Pulmonary artery endothelial cell (primary cell): ENCODE data around the gene PTPRR. TPM values are rescaled to one million over a fixed set of nuclear protein-coding genes. Genes with fewer than 3 reads are reported as not detected.
A peak's percentile ranks its signal among the peaks of the same experiment; 100 is the strongest.

Source experiments
- DNase-seq: peaks from one replicate; pipeline ENCODE4 v3.0.0-alpha.2; 2011; ENCODE audit warnings: low read depth, low spot score
- total RNA-seq: library from RNA; depleted of rRNA; stranded (reverse); fragments of >200 nt; gene quantifications from 2 replicates; pipeline ENCODE4 v1.2.3, GENCODE V29; 2014

The PTPRR gene
- total RNA-seq, 1 donor from 2014 or later, result 0.66 TPM

- no peak for DNase-seq
These were observed 311.3 kb downstream of the PTPRR start for GRCh38 chr12:70609203-70609602.

GRCh38 chr12:70608184-70608583, 312.4 kb downstream of the PTPRR start:
- no peak for DNase-seq

GRCh38 chr12:70607107-70607506, 313.4 kb downstream of the PTPRR start:
- no peak for DNase-seq

- peak; percentile 39 for DNase-seq
These were observed 314.6 kb downstream of the PTPRR start for GRCh38 chr12:70605976-70606375.

GRCh38 chr12:70604662-70605061, 315.9 kb downstream of the PTPRR start:
- DNase-seq, result no peak

- DNase-seq, result no peak
These were observed 317.5 kb downstream of the PTPRR start for GRCh38 chr12:70603044-70603443.

GRCh38 chr12:70598467-70599193, 321.9 kb downstream of the PTPRR start:
- DNase-seq, result peak; percentile 88

GRCh38 chr12:70592664-70593063, 327.9 kb downstream of the PTPRR start:
- no peak for DNase-seq

- DNase-seq, result no peak
These were observed 329.9 kb downstream of the PTPRR start for GRCh38 chr12:70590549-70591226.

GRCh38 chr12:70590051-70590450, 330.5 kb downstream of the PTPRR start:
- DNase-seq, result peak; percentile 57

Other genes with a start within 250 kb of the PTPRR start
- 0.18 and 0.33 TPM in 2 replicates for gene TSPAN8, start 237.3 kb upstream of the PTPRR start, total RNA-seq